ENCODE measurements around the gene A1BG.

GRCh38 chr19:58374200-58374599 lies 20.9 kb upstream of the A1BG start:
- TF ChIP-seq CTCF (IDR thresholded peaks at IDR 0.05): no peak
- TF ChIP-seq TCF7L2 (IDR thresholded peaks at IDR 0.05; ENCODE audit: low read depth, low read length): no peak
- no peak for TF ChIP-seq POLR2AphosphoS5 (IDR thresholded peaks at IDR 0.05; ENCODE audit: low read depth, low read length)
- TF ChIP-seq SIN3A (IDR thresholded peaks at IDR 0.05; ENCODE audit: borderline replicate concordance, insufficient read depth, low read depth, low read length): no peak
- TF ChIP-seq REST (IDR thresholded peaks at IDR 0.05; ENCODE audit: insufficient read depth in 1 of 2, low read depth in 2 of 2, low read length in 1 of 2): no peak

All from Panc1 (cell line).